Measurements from ENCODE around the gene NCCRP1. TPM values are rescaled to one million over a fixed set of nuclear protein-coding genes. Genes with fewer than 3 reads are reported as not detected.

Gene NCCRP1
- polyA plus RNA-seq, 6 donors from 2014 or later: not detected

- Mint-ChIP-seq H3K36me3 (peaks cover 0 to 9% of the 10 kb centered on the region in 2 donors), H3K4me3 (no peak overlapping the region), H3K9me3 (no peaks in the 10 kb centered on the region), H3K4me1 (peaks cover under 1 to 2% (median 1%) of the 10 kb centered on the region in 3 donors), H3K27ac (peak overlapping the region in 1 of 6 donors; percentile 94), H3K27me3 (no peaks in the 10 kb centered on the region)
- DNase-seq (no peak), ATAC-seq (ENCODE audit: low read depth in 2 of 2) (no peak)
These were observed 27.5 kb upstream of the NCCRP1 start for GRCh38 chr19:39169143-39169810.

GRCh38 chr19:39170386-39171231, 26.2 kb upstream of the NCCRP1 start:
- ATAC-seq (ENCODE audit: low read depth in 2 of 2) (no peak), DNase-seq (no peak)
- Mint-ChIP-seq H3K9me3 (no peaks in the 10 kb centered on the region), H3K4me3 (no peak overlapping the region), H3K4me1 (peaks cover 0 to under 1% (median 0%) of the 10 kb centered on the region in 3 donors), H3K27ac (peak overlapping the region in 1 of 6 donors; percentile 47), H3K36me3 (peaks cover under 1 to 10% of the 10 kb centered on the region in 2 donors), H3K27me3 (no peaks in the 10 kb centered on the region)

DNA sequence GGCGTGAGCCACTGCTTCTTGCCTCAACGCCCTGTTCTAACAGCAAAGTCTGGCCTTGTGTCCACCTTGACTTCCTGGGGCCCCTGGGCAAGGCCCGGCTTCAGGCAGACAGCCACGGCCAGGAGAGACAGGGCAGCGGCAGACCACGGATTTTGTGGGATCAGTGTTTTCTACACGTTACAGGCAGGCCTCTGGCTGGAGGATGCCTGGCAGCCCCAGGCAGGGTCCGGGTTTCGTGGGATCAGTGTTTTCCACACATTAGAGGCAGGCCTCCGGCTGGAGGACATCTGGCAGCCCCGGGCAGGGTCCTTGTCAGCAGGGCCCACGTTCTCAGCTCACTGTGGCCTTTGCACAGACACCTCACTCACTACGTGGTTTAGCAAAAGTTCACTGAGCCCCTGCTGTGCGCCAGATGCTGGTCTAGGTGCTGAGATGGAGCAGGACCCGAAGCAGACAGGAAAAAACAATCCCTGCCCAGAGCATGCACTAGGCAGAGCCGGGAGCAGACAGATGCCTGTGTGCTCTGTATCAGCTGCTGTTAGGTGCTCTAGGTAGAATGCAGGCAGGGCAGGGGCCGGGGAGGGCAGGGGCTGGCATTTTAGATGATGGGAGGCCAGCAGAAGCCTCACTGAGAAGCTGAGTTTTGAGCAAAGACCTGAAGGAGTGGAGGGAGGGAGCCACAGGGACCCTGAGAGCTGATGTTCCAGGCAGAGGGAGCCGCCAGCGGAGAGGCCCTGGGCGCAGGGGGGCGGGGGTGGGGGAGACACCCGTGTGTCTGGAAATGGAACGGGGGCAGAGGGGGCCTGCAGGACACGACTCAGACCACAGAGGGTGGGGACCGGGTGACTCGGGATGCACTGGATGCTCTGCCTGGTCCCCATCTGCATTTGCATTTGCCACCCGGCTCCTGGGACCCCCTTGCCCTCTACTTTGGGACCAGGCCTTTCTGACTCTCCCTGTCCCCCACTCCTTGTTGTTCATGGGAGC, 25.0 kb upstream of the NCCRP1 start:
- no peaks in the 10 kb centered on the region for H3K9me3 Mint-ChIP-seq
- no peak for DNase-seq
- H3K4me1 Mint-ChIP-seq: peaks cover 0 to 3% (median 0%) of the 10 kb centered on the region in 3 donors
- no peak overlapping the region for H3K4me3 Mint-ChIP-seq
- no peaks in the 10 kb centered on the region for H3K27me3 Mint-ChIP-seq
- no peak for ATAC-seq (ENCODE audit: low read depth in 2 of 2)
- H3K36me3 Mint-ChIP-seq: peaks cover 5 to 16% of the 10 kb centered on the region in 2 donors
- no peak overlapping the region for H3K27ac Mint-ChIP-seq

GRCh38 chr19:39172700-39173501, 23.9 kb upstream of the NCCRP1 start:
- Mint-ChIP-seq H3K27me3 (no peaks in the 10 kb centered on the region), H3K4me3 (no peak overlapping the region), H3K36me3 (peaks cover 5 to 23% of the 10 kb centered on the region in 2 donors), H3K9me3 (no peaks in the 10 kb centered on the region), H3K4me1 (peaks cover 0 to 3% (median 0%) of the 10 kb centered on the region in 3 donors), H3K27ac (peak overlapping the region in 1 of 6 donors; percentile 31)
- ATAC-seq (ENCODE audit: low read depth in 2 of 2) (no peak), DNase-seq (no peak)

GRCh38 chr19:39173502-39173991, 23.2 kb upstream of the NCCRP1 start:
- Mint-ChIP-seq H3K27ac (peak overlapping the region in 1 of 6 donors; percentile 31), H3K4me1 (peaks cover 0 to 3% (median 0%) of the 10 kb centered on the region in 3 donors), H3K36me3 (peaks cover 5 to 22% of the 10 kb centered on the region in 2 donors), H3K4me3 (no peak overlapping the region), H3K9me3 (no peaks in the 10 kb centered on the region), H3K27me3 (no peaks in the 10 kb centered on the region)
- no peak for ATAC-seq (ENCODE audit: low read depth in 2 of 2)
- no peak for DNase-seq

DNA sequence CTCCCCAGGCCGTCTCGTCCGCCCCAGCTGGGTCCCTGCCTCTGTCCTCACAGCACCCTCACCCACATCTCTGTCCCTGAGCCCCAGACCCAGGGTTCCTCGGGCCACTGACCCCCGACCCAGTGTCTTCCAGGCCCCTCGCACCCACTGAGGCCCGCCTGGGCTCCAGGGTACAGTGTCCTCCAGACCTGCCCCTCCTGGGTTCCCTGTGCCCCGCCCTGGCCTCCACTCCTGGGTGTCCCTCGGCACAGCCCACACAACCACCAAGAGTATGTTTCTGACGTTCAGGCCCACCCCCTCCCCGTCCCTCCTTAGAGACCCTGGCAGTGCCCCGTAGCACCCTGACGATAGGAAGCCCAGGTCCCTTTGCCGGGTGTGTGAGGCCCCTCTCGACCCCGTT, 22.6 kb upstream of the NCCRP1 start:
- H3K4me3 Mint-ChIP-seq: no peak overlapping the region
- no peaks in the 10 kb centered on the region for H3K9me3 Mint-ChIP-seq
- no peaks in the 10 kb centered on the region for H3K27me3 Mint-ChIP-seq
- H3K27ac Mint-ChIP-seq: no peak overlapping the region
- H3K36me3 Mint-ChIP-seq: peaks cover 5 to 16% of the 10 kb centered on the region in 2 donors
- no peak for DNase-seq
- no peak for ATAC-seq (ENCODE audit: low read depth in 2 of 2)
- peaks cover 0 to 6% (median 0%) of the 10 kb centered on the region in 3 donors for H3K4me1 Mint-ChIP-seq

GRCh38 chr19:39174558-39175544, 21.9 kb upstream of the NCCRP1 start:
- Mint-ChIP-seq H3K4me1 (peaks cover 0 to 6% (median 0%) of the 10 kb centered on the region in 3 donors), H3K36me3 (peaks cover 5 to 14% of the 10 kb centered on the region in 2 donors), H3K27ac (peak overlapping the region in 1 of 6 donors; percentile 77), H3K4me3 (no peak overlapping the region), H3K9me3 (no peaks in the 10 kb centered on the region), H3K27me3 (no peaks in the 10 kb centered on the region)
- ATAC-seq (ENCODE audit: low read depth in 2 of 2) (no peak), DNase-seq (no peak)

DNA sequence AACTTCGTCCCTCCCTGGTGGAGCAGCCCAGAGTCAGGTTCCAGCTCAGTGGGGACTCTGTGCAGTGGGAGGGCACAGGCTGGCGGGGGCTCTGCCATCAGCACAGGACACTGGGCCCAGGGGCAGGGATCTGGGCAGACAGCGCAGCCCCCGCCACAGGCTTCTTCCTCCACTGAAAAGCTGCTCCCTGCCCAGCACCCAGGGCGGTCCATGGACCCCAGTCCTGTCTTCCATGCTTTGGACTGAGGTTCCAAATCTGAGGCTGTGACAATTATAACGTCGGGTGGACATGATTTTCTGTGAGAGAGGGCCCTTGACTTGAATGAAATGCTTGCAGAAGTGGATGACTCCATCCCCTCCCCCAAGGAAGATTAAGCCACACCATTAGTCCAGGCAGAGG, 21.2 kb upstream of the NCCRP1 start:
- DNase-seq (no peak), ATAC-seq (ENCODE audit: low read depth in 2 of 2) (no peak)
- Mint-ChIP-seq H3K27ac (no peak overlapping the region), H3K4me3 (no peak overlapping the region), H3K27me3 (no peaks in the 10 kb centered on the region), H3K4me1 (peaks cover 0 to 6% (median 0%) of the 10 kb centered on the region in 3 donors), H3K9me3 (no peaks in the 10 kb centered on the region), H3K36me3 (peaks cover 5 to 14% of the 10 kb centered on the region in 2 donors)

DNA sequence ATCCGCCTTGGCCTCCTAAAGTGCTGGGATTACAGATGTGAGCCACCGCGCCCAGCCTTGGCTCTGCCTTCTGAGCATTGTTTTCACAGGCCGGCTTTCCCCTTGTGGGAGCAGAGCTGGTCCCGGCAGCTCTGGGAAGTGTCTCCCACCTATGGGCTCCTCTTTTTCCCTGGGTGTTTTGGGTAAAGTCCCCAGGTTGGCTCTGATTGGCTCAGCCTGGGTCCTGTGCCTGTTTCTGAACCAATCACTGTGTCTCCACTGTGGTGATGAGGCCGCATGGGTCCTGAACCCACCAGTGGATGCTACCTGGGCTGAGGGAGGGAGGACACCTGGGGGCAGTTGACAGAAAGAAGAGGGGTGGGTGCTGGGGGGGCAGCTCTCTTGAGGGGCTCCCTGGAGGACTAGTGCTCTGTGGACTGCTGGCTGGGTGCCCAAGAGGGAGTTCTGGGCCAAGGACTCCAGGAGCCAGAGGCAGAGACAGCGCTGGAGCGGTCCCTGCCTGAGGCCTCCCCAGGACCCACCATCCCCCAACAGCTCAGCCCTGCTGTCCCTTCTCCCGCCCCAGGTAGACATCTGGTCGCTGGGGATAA, 19.6 kb upstream of the NCCRP1 start:
- no peak for ATAC-seq (ENCODE audit: low read depth in 2 of 2)
- Mint-ChIP-seq H3K9me3 (no peaks in the 10 kb centered on the region), H3K27me3 (no peaks in the 10 kb centered on the region), H3K4me1 (peaks cover 0 to 6% (median 0%) of the 10 kb centered on the region in 3 donors), H3K4me3 (peak overlapping the region in 1 of 8 donors; percentile 52), H3K27ac (no peak overlapping the region), H3K36me3 (peaks cover 5 to 14% of the 10 kb centered on the region in 2 donors)
- no peak for DNase-seq

- ATAC-seq (ENCODE audit: low read depth in 2 of 2) (no peak), DNase-seq (no peak)
- Mint-ChIP-seq H3K36me3 (peaks cover 5 to 14% of the 10 kb centered on the region in 2 donors), H3K4me1 (peaks cover 0 to 6% (median 0%) of the 10 kb centered on the region in 3 donors), H3K4me3 (no peak overlapping the region), H3K27ac (no peak overlapping the region), H3K9me3 (no peaks in the 10 kb centered on the region), H3K27me3 (no peaks in the 10 kb centered on the region)
These were observed 19.0 kb upstream of the NCCRP1 start for GRCh38 chr19:39177736-39178135.
